ENCODE measurements around the gene SLC35F3.
"Not testable (repeated sequence)": the region's sequence is repeated elsewhere in the genome, so short reads cannot be mapped to it uniquely, and the experiment has no call there.

Gene SLC35F3

DNA sequence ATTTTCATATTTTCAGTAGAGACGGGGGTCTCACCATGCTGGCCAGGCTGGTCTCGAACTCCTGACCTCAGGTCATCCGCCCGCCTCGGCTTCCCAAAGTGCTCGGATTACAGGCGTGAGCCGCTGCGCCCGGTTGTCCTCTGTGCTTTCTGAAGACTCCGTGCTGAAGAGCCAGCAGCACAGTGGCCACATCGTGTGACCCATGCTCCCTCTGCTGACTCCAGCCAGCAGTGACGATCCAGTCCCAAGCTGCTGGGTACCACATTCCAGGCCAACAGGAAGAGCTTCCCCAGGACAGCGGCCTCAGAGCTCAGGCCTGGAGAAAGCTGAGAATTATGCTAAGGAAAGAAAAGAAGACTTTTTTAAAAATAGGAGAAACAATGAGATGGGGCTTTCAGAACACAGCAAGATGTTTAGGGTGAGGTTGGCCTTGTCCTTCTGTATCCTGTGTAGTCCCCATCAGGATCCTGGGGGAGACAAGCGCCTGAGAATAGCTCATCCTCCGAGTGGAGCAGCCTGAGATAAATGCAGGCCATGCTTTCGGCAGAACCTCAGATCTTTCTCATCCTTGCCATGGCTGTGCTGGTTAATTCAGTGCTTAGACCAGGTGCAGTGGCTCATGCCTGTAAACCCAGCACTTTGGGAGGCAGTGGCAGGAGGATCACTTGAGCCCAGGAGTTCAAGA lies 207.1 kb downstream of the SLC35F3 start:
- DNase-seq = no peak

DNA sequence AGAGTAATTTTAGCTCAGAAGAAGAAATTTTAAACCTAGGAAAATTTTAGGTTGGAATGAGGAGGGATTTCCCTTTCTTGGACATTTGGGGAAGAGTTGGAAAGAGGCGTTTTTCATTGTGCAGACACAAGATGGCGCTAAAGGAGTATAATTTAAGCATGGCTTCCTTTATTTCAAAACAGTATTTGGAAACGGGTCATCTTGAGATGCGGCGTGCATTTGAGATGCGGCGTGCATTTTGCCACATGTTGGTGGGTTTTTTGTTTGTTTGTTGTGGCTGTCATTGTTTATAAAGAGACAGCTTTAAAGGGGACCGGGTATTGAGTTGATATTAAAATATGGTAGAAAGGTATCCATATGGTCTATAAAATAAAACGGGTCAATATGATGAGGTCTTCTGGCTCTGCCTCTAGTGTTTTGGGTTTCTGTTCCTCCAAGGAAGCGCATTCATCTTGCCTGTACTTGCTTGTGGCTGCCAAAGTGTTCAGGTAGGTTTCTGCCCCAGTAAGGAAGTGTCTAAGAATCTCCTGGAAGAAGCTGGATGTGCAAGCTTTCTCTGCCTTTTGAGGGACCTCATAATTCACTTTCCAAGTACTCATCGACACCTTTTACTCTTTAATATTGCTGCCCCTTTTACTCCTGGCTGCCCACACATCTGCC lies 210.3 kb downstream of the SLC35F3 start:
- peak; percentile 66 for DNase-seq

DNA sequence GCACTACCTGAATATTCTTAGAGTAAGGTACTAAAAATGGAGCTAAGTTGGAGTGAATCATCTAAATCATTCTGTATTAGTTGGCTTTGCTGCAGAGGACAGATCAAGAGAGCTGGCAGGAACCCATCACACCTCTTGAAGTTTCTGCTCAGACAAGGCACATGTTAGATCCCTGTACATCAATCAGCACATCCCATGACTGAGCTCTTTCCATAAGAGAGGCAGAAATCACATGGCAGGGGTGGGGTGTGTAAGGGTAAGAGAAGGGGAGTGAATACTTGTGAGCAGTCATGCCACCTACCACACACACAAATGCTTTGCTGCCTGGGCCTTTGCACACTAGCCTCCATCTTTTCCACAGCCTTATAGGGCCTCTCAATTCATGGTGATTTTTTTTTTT lies 214.4 kb downstream of the SLC35F3 start:
- DNase-seq = no peak

DNA sequence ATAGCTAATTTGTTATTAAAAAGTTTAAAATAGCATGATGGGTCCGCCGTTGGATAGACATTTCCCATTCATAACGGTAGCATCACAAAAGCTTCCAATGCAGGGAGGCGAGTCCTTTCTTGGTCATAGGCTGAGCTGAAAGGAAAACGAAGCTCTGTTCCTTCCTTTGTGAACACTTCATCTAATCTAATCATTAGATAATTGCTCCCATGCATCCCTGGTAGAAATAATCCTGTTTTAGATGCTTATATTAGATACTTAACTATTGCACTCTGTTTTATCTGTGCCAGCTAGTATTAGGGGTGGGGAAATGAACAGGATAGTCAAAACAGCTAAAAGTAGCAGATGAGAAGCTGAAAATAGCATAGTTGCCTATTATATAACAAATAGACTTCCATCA lies 215.0 kb downstream of the SLC35F3 start:
- DNase-seq = no peak

DNA sequence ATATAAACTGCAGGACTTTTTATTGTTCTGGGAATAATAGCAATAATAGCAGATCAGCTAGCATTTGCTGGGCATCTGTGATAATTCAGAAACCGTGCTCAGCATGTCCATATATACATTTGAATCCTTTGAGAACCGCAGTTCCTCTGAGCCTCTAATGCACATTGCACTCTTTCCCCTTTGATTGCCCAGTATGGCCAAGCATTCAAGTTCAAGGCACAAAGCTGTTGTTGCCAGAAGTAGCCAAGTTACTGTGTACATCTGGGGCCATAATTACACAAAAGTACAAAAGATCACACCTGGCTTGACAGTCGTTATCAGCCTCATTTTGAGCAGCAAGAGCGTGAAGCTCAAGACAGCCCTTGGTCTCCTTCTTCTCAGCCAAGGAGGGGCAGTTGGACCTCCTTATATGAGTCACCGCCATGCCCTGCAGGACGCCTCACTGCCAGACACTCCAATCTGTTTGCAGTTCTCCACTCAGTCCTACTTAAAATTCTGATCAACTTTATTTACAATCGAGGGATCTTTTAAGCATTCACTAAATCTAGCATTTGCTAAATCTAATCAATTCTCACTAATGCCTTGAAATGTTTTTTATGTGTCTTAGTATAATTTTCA lies 216.0 kb downstream of the SLC35F3 start:
- no peak for DNase-seq

DNA sequence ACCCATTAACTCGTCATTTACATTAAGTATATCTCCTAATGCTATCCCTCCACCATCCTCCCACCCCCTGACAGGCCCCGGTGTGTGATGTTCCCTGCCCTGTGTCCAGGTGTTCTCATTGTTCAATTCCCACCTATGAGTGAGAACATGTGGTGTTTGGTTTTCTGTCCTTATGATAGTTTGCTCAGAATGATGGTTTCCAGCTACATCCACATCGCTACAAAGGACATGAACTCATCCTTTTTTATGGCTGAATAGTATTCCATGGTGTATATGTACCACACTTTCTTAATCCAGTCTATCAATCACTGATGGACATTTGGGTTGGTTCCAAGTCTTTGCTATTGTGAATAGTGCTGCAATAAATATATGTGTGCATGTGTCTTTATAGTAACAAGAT lies 217.2 kb downstream of the SLC35F3 start:
- not testable (repeated sequence) for DNase-seq

DNA sequence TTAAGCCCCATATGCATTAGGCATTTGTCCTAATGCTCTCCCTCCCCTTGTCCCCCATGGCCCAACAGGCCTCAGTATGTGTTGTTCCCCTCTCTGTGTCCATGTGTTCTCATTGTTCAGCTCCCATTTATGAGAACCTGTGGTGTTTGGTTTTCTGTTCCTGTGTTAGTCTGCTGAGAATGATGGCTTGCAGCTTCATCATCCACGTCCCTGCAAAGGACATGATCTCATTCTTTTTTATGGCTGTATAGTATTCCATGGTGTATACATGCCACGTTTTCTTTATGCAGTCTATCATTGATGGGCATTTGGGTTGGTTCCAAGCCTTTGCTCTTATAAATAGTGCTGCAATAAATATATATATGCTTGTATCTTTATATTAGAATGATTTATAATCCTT lies 218.1 kb downstream of the SLC35F3 start:
- DNase-seq = not testable (repeated sequence)

DNA sequence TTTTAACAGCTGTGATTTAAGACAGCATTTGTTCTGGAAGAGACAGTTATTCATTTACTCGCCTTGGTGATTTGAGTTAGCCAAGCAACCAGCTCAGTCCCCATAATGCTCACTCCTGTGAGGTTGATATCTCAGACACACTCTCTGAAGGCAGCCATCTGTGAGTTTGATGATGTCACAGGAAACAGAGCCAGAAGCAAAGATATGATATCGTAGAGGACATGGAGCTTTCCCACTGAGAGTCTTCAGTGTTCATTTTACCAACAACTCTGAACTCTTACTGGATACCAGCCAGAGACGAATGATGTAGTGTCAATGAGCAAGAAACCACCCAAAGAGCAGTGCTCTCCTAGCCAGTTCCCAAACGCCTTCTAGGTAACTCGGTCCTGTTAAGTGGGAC lies 219.4 kb downstream of the SLC35F3 start:
- DNase-seq = no peak

DNA sequence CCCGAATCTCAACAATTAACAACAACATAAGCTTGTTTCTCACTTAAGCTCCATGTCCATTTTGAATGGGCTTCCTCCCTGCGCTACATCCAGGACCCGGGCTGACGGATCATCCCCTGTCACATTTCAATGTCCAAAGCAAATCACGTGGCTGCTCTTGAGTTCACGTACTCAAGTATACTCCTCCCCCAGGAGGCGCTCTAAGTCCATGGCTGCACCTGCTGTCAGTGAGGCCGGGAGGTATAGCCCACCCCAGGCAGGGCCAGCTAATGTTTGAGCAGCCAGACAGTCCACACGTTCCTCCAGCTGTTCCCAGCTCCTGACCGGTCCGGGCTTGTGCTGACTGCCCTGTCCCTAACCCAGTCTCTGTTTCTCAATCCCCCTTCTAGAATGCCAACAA lies 220.8 kb downstream of the SLC35F3 start:
- DNase-seq = peak; percentile 13

DNA sequence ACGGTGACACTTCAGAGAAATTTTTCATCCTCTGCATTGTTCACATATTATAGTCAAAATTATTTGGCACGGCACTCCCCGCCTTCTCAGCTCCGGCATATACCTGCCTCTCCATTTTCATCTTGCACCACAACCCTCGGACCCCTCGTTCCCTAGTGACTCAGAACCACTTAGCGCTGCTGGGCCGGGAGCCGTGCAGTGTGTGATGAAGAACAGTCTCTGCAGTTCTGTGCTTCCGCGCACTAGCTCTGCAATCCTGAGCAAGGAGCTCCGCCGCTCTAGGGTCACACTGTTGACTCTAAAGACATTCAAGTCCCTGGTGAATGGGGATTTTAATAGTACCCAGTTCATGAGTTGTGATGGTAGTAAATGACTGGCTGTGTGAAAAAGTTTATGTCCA lies 221.2 kb downstream of the SLC35F3 start:
- DNase-seq = no peak

DNA sequence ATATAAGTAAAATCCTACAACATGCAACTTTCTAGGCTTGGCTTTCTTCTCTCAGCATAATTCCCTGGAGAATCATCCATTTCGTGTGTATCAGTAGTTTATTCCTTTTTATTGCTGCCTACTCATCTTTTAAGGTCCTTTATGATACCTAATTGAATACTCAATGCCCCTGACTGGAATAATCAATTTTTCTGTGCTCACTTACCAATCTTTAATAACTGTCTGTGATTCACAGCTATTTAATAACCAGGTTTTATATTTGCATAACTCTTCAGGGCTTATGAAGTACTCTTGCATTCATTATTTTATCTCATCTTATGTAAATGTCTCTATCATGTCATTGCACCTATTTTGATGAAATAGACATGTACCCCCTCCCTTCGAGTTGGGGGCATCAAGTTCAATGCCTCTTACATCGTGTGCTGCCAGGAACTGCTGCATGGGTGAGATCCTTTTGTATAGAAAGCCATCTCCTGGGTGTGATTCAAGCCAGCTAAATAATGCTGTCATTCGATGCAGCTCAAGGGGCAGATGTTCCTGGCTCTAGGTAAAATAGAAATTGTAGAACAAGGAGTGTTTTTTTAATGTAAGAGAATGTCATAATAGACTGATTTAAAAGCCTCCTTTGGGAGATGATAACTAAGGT lies 222.7 kb downstream of the SLC35F3 start:
- no peak for DNase-seq

DNA sequence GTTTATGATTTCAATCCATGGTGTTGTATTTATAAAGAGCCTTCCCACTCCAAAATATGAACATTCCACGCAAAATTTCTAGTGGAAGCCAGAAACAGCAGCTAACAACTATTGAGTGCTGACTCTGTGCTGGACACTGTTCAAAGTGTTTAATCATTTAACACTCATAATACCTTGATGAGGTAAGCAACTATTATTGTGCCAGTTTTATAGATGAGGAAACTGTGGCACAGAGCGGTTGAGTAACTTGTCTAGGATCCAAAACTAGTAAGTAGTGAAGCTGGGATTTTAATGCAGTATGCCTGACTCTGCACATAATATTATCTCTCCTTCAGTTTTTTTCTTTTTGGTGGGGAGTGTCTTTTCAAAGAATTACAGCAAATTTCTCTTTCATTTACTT lies 228.3 kb downstream of the SLC35F3 start:
- no peak for DNase-seq

DNA sequence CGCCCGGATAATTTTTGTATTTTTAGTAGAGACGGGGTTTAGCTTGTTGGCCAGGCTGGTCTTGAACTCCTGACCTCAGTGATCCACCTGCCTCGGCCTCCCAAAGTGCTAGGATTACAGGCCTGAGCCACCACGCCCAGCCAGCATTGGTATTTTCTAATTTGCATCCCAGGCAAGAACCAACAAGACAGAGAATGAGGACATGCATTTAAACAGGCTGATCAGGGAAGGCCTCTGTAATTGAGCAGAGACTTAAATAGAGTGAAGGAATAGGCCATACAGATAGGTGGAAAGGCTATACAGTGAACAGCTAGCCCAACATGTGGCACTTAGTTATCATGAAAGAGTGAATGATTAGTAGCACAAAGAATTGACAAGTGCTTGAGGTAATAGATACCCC lies 230.4 kb downstream of the SLC35F3 start:
- DNase-seq = no peak

DNA sequence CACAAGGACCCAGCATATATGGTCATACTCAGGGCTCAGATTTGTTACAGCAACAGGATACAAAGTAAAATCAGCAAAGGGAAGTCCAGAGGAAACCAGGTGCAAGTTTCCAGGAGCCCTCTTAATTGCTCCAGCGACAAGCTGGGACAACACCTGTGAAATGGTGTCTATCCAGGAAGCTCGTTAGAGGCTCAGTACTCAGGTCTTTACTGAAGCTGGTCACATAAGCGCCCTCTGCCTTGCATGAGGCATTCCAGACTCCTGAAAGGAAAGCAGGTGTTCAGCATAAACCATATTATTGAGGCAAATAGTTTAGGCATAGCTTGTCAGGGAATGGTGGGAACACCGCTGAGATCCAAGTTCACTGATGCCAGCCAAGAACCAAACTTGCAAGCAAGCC lies 231.0 kb downstream of the SLC35F3 start:
- no peak for DNase-seq

DNA sequence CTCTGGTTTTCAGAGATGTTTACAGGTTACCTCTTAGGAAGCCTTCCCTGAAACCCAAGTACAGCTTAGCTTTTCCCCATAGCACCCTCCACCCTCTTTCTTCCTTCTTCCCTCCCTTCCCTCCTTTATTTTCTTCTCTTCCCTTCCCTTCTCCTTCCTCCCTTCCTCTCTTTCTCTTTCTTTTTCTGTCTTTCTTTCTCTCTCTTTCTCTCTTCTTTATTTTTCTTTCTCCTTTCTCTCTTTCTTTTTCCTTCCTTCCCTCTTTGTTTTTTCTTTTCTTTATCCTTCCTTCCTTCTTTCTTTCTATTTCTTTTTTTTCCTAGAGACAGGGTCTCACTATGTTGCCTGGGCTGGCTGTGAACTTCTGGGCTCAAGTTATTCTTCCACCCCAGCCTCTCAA lies 231.6 kb downstream of the SLC35F3 start:
- DNase-seq = no peak

DNA sequence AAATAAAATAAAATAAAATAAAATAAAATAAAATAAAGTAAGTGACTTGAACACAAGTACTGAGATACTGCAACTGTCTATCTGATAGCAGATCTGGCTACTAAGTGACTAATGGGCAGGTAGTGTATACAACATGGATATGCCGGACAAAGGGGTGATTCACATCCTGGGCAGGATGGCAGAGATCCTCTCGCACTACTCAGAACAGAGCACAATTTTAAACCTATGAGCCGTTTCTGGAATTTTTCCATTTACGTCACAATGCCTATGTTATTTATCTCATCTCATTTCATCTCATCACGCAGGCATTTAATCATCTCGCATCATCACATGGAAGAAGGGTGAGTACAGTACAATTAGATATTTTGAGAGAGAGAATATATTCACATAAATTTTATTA lies 235.5 kb downstream of the SLC35F3 start:
- no peak for DNase-seq

DNA sequence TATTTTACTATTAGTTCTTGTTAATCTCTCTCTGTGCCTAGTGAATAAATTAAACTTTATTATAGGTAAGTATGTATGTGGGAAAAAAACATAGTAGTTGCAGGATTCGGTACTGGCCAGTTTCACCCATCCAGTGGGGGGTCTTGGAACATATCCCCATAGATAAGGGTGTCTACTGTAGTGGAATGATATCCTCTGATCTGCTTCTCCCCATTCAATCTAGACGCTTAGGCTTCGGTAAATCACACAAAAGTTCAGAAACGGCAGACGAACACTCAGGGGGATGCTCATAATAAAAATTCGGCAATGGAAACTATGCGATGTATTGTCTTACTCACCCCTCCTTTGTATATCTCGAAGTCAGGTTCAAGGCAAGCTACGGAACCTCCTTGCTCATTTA lies 235.9 kb downstream of the SLC35F3 start:
- no peak for DNase-seq

DNA sequence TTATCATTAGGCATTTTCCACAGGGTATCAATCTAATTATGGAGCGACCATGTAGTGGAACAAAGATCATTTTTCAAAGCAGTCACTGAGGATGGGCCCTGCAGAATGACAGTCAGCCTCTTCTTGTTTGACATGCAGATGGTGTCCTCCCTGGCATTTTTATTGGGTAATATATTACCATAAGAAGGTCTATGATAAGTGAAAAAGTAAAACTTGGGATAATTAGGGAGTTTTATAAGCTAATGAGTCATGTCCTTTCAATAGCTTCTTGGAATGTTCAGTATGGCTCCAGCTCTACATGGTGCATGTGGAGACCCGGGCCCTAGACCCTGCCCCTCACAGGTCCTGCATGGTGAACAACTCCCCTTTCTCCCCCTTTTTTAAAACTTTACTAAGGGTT lies 236.5 kb downstream of the SLC35F3 start:
- no peak for DNase-seq

DNA sequence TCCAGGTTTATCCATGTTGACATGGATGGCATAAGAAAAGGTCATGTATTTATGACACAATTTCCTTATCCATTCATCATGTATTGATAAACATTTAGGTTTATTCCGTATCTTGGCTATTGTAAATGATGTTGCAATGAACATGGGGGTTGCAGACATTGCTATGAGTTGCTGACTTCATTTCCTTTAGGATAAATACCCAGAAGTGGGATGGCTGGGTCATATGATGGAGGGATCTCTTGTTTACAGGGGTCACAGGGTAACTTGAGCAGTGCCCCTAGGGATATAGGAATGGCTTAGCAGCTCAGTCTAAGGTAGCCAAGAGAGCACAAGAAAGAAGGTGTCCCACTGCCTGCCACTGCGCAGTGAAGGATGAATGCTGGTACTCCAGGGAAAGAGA lies 239.2 kb downstream of the SLC35F3 start:
- DNase-seq = no peak

DNA sequence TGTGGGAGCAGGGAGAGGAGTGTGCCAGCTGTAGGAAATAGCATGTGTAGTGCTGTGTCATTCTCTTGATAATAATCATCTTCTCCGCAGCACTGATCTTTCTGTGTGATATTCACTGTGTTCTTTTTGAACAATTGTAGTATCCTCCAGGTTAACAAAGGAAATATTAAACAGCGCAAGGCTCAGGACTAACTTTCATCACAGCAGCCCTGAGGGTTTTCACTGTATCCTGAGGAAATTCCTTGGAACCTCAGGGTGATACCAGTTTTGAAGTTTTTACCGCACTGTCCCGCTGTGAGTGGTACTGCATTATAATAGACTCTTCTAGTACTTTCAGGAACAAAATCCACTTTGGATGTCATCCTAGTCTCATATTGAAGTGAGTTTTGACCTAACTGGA lies 240.4 kb downstream of the SLC35F3 start:
- DNase-seq = no peak

DNA sequence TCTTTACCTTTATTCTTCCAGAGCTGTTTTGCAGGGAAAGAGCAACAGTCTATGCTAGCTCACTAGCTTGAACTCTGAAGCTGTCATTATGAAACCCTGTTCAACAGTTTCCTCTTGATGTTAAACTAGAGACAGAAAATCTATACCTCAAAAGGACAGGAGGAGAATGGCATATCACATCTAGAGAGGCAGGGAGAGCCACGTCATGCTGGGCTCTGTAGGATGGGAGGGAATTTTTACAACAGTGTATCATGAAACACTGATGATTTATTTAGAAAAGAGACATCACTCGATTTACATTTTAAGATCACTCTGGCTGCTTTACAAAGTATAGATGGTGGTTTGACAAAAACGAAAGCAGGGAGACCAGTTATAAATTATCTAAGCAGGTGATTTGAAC lies 243.9 kb downstream of the SLC35F3 start:
- no peak for DNase-seq

DNA sequence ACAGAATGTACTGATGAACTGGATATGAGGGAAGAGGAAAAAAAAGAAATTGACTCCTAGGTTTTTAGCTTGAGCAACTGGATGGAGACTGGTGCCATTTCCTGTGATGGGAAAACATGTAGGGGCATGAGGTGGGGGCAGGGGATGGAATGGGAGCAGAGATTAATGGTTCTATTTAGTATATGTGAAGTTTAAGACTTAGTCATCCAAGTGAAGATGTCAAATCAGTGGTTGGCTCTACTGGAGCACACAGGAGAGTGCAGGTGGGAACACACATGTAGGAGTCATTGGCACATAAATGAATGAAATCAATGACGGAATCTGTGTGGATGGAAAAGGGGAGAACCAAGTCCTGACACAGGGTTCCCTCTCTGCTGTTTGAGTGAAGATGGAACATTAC lies 244.3 kb downstream of the SLC35F3 start:
- no peak for DNase-seq

DNA sequence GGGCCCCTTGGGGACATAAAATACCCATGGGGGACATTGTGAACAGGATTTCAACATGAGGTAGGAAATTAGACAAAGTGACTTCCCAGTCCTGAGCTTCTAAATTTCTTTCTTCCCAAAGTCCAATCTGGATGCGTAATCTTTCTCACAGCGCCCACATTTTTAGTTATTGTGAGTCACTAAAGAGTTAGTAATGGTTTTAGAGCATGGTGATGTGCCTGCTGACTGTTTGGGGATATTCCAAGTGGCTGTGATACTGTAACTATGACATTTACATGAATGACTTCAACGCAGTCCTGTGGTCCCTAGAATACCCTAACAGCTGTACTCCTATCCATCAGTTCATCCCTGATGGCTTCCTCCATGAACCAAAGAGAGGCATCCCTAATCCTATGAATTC lies 244.7 kb downstream of the SLC35F3 start:
- no peak for DNase-seq

DNA sequence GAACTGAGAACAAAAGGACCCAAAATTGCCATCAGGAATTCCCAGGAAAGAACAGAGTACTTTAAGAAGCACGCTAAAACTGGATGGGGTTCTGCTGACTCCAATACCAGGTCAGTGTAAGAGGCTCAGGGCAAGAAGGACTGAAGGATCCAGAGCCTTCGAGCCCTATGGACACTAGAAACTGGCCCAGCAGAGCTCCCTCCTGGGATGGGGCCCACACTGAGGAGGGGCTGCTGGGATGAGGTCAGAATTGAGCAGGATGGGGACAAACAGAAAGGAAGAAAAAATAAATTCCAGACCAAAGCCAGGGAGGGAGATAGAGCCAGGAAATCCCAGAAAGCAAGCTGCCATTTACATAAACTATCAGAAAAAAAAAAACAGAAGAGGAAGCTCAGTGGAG lies 246.4 kb downstream of the SLC35F3 start:
- DNase-seq = no peak

Data from inflammatory macrophage treated with lipopolysaccharide for 4 hours (primary cell).